GM23338 (cell line): ENCODE measurements around the gene TIMM22.

Experiments
- EZH2 ChIP-seq: fragments of 200-600 bp; sonication (generic); IDR thresholded peaks from one replicate; pipeline ENCODE4 v1.8.0; 2017; ENCODE audit warnings: antibody characterized with exemption, mild to moderate bottlenecking, low read depth; ENCODE audit not compliant: unreplicated experiment
- EZH2phosphoT487 ChIP-seq: fragments of 200-600 bp; sonication (generic); IDR thresholded peaks from one replicate; pipeline ENCODE4 v1.8.1; 2018; ENCODE audit warnings: antibody characterized with exemption; ENCODE audit not compliant: unreplicated experiment
- POLR2AphosphoS5 ChIP-seq: IDR thresholded peaks from 2 replicates; pipeline ENCODE4 v1.6.1; 2016; ENCODE audit warnings: antibody characterized with exemption, low read depth
- ZNF331 ChIP-seq: fragments of 250-450 bp; sonication (Bioruptor Pico); IDR thresholded peaks from 2 replicates; pipeline ENCODE4 v1.5.0; 2020; ENCODE audit warnings: low read depth, mild to moderate bottlenecking, moderate library complexity
- TF ChIP-seq, protein P1 (sequence below), 2 experiments: fragments of 200-600 bp in 1 of 2; sonication (generic) in 1 of 2; conservative IDR thresholded peaks; 2 replicates each; pipeline versions ENCODE4 v1.5.1 to v1.6.1; 2016 to 2017; ENCODE audit warnings: antibody characterized with exemption in 2 of 2, low read depth in 2 of 2, mild to moderate bottlenecking in 2 of 2, moderate library complexity in 1 of 2

DNA sequence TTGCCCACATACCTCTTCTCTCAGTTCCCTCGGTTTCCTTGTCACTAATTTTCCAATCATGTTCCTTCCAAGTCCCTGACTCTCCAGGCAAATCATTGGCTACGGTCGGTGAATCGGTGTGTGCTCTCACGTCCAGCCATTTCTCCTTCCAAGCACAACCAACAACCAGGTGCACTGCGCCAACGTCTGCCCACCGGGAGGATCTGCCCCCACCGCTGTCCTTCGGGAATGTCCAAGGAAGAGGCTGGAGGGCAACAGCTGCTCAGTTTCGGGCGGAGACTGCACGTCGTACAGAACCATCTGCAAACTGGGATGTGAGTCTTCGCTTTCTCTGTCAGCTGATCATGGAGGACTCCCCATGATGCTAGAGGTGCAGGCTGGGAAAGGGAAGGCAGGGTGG lies 9.0 kb upstream of the TIMM22 start:
- TF ChIP-seq, protein P1, sequence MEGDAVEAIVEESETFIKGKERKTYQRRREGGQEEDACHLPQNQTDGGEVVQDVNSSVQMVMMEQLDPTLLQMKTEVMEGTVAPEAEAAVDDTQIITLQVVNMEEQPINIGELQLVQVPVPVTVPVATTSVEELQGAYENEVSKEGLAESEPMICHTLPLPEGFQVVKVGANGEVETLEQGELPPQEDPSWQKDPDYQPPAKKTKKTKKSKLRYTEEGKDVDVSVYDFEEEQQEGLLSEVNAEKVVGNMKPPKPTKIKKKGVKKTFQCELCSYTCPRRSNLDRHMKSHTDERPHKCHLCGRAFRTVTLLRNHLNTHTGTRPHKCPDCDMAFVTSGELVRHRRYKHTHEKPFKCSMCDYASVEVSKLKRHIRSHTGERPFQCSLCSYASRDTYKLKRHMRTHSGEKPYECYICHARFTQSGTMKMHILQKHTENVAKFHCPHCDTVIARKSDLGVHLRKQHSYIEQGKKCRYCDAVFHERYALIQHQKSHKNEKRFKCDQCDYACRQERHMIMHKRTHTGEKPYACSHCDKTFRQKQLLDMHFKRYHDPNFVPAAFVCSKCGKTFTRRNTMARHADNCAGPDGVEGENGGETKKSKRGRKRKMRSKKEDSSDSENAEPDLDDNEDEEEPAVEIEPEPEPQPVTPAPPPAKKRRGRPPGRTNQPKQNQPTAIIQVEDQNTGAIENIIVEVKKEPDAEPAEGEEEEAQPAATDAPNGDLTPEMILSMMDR (conservative IDR thresholded peaks at IDR 0.05; ENCODE audit: low read depth in 2 of 2), result no peak
- no peak for TF ChIP-seq ZNF331 (CRISPR knock-in tag)
- TF ChIP-seq EZH2, result no peak
- no peak for TF ChIP-seq EZH2phosphoT487
- no peak for TF ChIP-seq POLR2AphosphoS5
